Dermis microvascular lymphatic vessel endothelial cell (primary cell): Measurements from ENCODE around the gene PPP2R5E. TPM values are rescaled to one million over a fixed set of nuclear protein-coding genes. Genes with fewer than 3 reads are reported as not detected.

Experiments
- DNase-seq, 2 donors: peaks; one replicate each; pipeline versions ENCODE4 v3.0.0 to v3.0.0-alpha.2; 2010; ENCODE audit warnings: low read depth in 2 of 2
- total RNA-seq: library from RNA; depleted of rRNA; stranded (reverse); fragments of >200 nt; gene quantifications from 2 replicates; pipeline ENCODE4 v1.2.1, GENCODE V29; 2014

Gene PPP2R5E
- total RNA-seq, 1 donor from 2014 or later: 10.4 TPM

DNA sequence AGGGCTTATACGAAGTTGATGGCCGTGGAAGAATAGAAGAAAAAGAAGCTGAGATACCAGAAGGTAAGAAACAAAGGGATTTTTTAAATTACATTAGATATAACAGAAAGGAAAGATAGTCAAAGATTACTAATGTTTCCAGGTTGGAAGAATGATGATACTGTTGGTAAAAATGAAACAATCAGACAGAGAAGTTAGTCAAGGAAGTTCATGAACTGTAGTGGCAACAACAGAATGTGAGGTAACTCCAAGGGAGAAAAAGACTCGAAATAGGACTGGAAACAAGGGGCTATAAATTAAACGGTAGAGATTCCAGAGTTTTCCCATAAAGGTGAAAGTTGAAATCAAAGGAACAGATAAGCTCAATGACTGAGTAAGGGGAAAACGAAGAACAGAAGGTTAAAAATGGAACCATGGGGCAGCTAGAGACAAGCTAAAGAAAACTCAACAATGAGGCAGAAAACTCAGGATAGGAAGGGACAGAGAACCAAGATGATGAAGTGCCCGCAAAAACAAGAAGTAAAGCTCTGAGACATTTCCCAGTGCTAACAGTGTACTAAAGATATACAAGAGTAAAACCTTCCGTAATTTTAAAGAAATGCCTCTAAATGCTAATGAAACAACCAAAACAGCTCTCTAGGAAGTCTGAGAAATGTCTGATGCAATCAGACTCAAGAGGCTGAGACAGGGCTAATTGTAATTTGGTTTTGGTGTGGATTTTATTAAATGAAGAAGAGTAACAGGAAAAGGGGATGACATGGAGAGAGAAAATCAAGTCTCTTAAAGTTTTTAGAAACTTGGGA lies 70.0 kb downstream of the PPP2R5E start:
- peak; percentile 11 to 15 for DNase-seq

DNA sequence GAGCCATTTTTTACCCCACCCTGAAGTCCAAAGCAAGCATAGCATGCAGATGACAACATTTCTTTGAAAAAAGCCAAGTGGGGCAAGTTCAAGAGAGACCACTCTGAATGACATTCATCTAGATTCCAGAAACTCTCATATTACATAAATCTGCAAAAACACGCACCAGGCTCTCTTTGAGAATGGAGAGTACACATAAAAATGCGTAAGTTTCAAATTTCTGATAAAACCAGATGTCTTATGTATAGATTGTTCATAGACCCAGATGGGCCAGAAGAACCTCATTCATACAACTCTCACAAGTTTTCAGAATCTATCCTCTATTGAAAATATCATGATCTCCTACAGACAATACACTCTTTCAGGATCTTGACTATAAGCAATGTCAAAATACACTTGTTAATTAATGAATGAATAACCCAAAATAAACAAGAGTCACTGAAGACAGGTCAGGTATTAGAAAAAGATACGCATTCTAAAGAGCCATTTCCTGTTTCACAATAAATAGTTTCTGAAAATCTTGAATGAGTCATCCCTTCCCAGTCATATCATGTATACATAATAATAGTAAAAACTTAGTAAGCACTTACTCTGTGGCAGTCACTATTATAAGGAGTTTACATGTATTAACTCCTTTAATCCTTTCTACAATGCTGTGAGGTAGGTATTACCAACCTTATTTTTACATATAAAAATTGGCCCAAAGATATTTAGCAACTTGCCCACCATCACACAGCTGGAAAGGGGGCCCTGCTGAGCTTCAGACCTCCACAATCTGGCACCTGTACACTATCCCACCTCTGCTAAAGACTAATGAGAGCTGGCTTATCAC lies 72.0 kb downstream of the PPP2R5E start:
- peak; percentile 26 to 76 for DNase-seq

GRCh38 chr14:63468294-63468693 lies 74.9 kb downstream of the PPP2R5E start:
- DNase-seq: peak in 1 of 2 donors; percentile 40

- DNase-seq: no peak
Observed at GRCh38 chr14:63467440-63468072, 75.6 kb downstream of the PPP2R5E start.

- DNase-seq: no peak
Observed at GRCh38 chr14:63465347-63465746, 77.8 kb downstream of the PPP2R5E start.

GRCh38 chr14:63460680-63461369 lies 82.4 kb downstream of the PPP2R5E start:
- DNase-seq: no peak

GRCh38 chr14:63459738-63460137 lies 83.4 kb downstream of the PPP2R5E start:
- DNase-seq: no peak

GRCh38 chr14:63457498-63457897 lies 85.7 kb downstream of the PPP2R5E start:
- no peak for DNase-seq

GRCh38 chr14:63454863-63455622 lies 88.1 kb downstream of the PPP2R5E start:
- DNase-seq: no peak

- DNase-seq: no peak
Observed at GRCh38 chr14:63454436-63454835, 88.7 kb downstream of the PPP2R5E start.

DNA sequence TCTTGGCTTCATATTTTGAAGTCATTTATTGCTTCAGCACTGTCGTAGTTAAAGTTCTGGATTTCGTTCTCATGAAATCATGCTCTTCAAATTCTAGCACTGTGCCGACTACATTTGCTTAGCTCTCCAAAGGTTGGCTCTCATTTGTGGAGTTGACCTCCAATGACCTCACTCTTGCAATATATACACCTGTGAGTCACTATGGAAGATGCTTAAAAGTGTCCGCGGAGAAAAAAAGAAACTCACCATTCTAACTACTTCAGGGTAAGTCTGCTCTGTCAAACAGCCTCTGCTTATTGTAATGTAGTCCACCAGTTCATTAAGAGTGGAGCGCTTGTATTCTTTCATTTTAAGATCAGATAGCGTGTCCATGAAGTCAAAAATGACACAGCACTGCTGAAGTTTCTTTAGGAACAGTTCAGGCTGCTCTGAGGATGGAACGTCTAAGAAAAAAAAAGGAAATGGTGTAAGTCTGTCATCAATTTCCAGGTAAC lies 89.7 kb downstream of the PPP2R5E start:
- no peak for DNase-seq

DNA sequence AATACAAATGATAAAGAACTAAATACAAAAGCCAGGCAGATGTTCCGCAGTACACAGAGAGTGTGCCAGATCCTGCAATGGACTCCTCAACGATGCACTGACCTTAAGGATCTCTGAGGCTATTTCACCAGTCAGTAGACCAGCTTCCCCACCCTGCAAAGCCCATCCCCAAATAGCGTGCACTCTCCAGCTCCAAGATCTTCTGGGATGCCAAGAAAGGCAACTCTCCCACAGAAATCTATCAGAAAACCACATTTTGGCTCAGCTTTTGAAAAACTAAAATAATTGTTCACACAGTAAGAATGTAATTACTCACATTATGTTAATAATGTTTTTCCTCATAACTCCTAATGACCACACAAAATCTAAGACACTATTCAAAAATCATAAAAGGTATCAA lies 90.4 kb downstream of the PPP2R5E start:
- DNase-seq: no peak

GRCh38 chr14:63448841-63449240 lies 94.3 kb downstream of the PPP2R5E start:
- DNase-seq: no peak

DNA sequence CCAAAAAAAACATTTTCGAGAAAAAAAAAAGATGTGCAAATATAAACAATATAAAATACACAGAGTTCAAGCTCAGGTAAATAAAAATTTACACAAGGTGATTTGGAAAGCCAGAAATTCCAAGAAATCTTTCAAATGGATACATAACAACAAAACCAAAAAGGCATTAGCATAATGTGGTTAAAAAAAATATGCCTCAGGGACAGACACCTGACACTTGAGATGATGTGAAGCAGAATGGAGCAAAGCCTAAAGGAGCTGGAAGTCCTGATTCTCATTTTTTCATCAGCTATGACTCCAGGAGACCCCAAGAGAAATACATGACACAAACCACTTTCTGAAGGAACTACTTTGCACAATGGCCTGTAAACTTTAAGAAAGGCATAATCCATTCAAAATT lies 98.6 kb downstream of the PPP2R5E start:
- no peak for DNase-seq

DNA sequence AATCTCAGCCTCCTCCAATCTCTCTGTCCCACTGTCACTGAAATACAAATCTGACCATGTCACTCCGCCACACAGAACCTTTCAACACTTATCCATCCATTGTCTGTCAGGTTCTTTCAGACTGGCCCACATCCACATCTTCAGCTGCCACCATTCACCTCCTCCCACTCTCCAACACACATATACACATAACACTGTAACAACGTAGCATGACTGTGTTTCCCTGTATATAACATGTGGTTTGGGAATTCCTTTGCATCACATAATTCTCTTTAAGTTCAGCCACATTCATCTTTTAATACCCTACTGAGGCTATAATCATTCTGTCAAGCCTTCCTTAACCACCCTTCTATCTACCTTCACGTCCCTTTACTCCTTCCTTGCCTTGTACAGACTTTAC lies 99.2 kb downstream of the PPP2R5E start:
- DNase-seq: no peak

GRCh38 chr14:63443361-63443760 lies 99.8 kb downstream of the PPP2R5E start:
- no peak for DNase-seq

DNA sequence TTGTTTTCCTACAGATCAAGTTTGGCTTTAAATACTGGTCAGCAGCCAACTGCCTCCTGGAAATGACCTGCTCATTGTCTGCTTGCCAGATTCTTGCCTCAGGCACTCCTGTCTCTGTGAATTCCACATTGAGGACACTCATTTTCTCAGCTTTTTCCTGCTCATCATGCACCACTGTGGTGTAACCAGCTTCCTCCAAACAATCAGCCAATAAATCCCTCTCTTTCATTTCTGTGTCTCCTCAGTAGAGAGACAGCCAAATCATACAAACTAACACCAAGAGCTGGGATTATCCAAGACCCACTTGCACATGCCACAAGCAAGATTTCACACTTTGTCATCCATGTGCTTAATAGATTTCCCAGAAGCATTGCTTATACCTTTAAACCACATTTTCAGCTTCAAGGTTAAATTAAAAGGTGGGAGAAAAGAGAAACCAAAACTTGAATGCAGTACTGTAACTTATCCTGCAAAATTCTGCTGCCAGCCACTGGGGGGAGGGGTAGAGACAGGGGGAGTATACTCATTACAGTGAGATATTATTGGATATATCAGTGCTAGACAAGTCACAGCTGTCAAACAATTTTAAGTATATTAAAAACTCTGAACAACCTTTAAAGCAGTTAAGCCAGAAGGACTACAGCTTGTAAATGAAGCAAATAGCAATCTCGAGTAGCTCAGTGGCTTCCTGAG lies 105.0 kb downstream of the PPP2R5E start:
- peak; percentile 89 to 94 for DNase-seq

DNA sequence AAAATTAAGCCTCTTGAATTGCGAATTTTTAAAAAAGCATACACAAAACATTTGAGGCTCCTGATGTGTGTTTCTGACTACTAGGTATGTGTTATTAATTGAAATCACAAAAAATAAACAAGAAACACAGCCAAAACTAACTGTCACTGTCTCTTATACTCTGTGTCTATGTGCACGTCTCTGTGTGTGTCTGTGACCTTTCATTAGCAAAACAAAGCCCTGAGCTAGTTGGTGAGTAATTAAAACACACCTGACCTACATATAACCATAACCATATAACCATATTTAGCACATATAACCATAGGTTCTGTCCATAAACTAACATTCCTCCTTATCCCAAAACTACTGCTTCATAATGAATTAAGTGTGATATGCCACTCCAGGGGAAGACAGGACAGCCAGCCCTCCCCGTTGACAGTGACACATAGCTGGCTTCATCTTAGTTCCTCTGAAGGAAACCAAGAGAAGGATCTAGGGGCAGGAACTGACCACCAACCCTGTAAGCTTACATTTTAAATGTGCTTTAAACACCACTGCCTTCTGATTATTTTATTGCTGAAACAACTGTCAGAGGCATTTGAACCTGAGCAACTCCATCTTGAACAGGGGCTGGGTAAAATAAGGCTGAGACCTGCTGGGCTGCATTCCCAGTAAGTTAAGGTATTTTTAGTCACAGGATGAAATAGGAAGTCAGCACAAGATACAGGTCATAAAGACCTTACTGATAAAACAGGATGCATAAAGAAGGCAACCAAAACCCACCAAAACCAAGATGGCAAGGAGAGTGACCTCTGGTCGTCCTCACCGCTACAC lies 106.7 kb downstream of the PPP2R5E start:
- DNase-seq: no peak

DNA sequence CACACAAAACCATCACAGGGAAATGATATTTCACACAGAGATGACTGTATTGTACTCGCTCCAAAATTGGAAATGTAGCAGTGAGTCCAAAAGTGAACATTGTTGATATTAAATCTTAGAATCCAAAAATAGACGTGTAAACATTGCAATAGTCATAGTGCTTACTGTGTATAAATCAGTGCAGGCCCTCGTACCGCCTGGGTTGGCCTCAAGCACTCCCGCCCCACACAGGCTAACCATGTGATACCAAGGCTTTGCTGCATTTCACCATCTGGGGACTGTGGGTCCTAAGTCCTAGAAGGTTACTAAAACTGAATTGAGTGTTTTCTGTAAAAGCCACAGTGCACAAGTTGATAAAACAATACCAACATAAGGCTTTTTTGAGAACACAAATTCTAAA lies 107.3 kb downstream of the PPP2R5E start:
- peak in 1 of 2 donors; percentile 8 for DNase-seq
